ENCODE results near the gene DOLK. TPM values are rescaled to one million over a fixed set of nuclear protein-coding genes. Genes with fewer than 3 reads are reported as not detected.

Gene DOLK
- total RNA-seq, 1 experiment from 2014 or later: 12.0 TPM

DNA sequence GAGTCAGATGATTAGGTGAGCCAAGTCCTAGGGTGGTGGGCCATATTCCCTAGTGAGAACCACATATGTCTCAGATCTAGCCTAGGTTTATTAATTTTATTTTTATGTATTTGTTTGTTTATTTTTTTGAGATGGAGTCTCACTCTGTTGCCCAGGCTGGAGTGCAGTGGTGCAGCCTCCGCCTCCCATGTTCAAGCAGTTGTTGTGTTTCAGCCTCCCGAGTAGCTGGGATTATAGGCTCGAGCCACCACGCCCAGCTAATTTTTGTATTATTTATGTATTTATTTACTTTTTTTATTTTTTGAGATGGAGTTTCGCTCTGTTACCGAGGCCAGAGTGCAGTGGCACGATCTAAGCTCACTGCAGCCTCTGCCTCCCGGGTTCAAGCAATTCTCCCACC, 36.1 kb upstream of the DOLK start:
- Histone ChIP-seq H3K9ac (ENCODE audit: low read length) (no peak overlapping the region), H2AFZ (ENCODE audit: low read depth, low read length, poor library complexity, severe bottlenecking) (no peak overlapping the region), H3K9me3 (ENCODE audit: control insufficient read depth in 1 of 2, insufficient read depth in 1 of 2, low read depth in 1 of 2, low read length in 2 of 2) (no peaks in the 10 kb centered on the region), H3K4me3 (replicated peaks in 1 of 2; ENCODE audit: low read depth in 1 of 2, low read length in 2 of 2) (no peak overlapping the region), H3K9me2 (ENCODE audit: insufficient read depth) (no peaks in the 10 kb centered on the region), H3K36me3 (ENCODE audit: control insufficient read depth in 1 of 2, insufficient read depth in 2 of 2, low read length in 2 of 2) (peaks cover 62 to 67% of the 10 kb centered on the region in 2 experiments), H3K27ac (ENCODE audit: low read depth, low read length) (no peak overlapping the region), H3K79me2 (ENCODE audit: insufficient read depth, low read length) (peaks cover 4% of the 10 kb centered on the region; the same call in 1 of the 2 replicates), H3K4me2 (ENCODE audit: low read length) (no peak overlapping the region), H3K4me1 (ENCODE audit: control insufficient read depth in 1 of 2, insufficient read depth in 2 of 2, low read length in 2 of 2) (no peaks in the 10 kb centered on the region), H4K20me1 (ENCODE audit: insufficient read depth) (no peaks in the 10 kb centered on the region), H3K27me3 (ENCODE audit: insufficient read depth, low read length) (no peaks in the 10 kb centered on the region)
- DNase-seq (ENCODE audit: low read depth, low spot score) (no peak), ATAC-seq (no peak)
- intact Hi-C loops (cut with micrococcal nuclease): no loop called here
- TF ChIP-seq, protein P1, sequence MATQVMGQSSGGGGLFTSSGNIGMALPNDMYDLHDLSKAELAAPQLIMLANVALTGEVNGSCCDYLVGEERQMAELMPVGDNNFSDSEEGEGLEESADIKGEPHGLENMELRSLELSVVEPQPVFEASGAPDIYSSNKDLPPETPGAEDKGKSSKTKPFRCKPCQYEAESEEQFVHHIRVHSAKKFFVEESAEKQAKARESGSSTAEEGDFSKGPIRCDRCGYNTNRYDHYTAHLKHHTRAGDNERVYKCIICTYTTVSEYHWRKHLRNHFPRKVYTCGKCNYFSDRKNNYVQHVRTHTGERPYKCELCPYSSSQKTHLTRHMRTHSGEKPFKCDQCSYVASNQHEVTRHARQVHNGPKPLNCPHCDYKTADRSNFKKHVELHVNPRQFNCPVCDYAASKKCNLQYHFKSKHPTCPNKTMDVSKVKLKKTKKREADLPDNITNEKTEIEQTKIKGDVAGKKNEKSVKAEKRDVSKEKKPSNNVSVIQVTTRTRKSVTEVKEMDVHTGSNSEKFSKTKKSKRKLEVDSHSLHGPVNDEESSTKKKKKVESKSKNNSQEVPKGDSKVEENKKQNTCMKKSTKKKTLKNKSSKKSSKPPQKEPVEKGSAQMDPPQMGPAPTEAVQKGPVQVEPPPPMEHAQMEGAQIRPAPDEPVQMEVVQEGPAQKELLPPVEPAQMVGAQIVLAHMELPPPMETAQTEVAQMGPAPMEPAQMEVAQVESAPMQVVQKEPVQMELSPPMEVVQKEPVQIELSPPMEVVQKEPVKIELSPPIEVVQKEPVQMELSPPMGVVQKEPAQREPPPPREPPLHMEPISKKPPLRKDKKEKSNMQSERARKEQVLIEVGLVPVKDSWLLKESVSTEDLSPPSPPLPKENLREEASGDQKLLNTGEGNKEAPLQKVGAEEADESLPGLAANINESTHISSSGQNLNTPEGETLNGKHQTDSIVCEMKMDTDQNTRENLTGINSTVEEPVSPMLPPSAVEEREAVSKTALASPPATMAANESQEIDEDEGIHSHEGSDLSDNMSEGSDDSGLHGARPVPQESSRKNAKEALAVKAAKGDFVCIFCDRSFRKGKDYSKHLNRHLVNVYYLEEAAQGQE (IDR thresholded peaks at IDR 0.05; ENCODE audit: low read depth): no peak
- TF ChIP-seq, protein P2, sequence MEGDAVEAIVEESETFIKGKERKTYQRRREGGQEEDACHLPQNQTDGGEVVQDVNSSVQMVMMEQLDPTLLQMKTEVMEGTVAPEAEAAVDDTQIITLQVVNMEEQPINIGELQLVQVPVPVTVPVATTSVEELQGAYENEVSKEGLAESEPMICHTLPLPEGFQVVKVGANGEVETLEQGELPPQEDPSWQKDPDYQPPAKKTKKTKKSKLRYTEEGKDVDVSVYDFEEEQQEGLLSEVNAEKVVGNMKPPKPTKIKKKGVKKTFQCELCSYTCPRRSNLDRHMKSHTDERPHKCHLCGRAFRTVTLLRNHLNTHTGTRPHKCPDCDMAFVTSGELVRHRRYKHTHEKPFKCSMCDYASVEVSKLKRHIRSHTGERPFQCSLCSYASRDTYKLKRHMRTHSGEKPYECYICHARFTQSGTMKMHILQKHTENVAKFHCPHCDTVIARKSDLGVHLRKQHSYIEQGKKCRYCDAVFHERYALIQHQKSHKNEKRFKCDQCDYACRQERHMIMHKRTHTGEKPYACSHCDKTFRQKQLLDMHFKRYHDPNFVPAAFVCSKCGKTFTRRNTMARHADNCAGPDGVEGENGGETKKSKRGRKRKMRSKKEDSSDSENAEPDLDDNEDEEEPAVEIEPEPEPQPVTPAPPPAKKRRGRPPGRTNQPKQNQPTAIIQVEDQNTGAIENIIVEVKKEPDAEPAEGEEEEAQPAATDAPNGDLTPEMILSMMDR (IDR thresholded peaks at IDR 0.05 in 2 of 3, conservative IDR thresholded peaks at IDR 0.05 in 1 of 3; ENCODE audit: borderline replicate concordance in 1 of 3, insufficient read depth in 1 of 3, low read depth in 2 of 3, low read length in 2 of 3): no peak
- TF ChIP-seq SP1 (IDR thresholded peaks at IDR 0.05; ENCODE audit: low read depth): no peak
- TF ChIP-seq POLR2AphosphoS5 (IDR thresholded peaks at IDR 0.05; ENCODE audit: low read depth, low read length): no peak
- no peak for TF ChIP-seq ELF1 (IDR thresholded peaks at IDR 0.05; ENCODE audit: borderline replicate concordance, low read depth)
- TF ChIP-seq TCF7L2 (IDR thresholded peaks at IDR 0.05; ENCODE audit: borderline replicate concordance, extremely low read depth, insufficient read depth, insufficient read length): no peak
- no peak for TF ChIP-seq ZNF274 (IDR thresholded peaks at IDR 0.05; ENCODE audit: low read depth, low read length)
- TF ChIP-seq, protein P3, sequence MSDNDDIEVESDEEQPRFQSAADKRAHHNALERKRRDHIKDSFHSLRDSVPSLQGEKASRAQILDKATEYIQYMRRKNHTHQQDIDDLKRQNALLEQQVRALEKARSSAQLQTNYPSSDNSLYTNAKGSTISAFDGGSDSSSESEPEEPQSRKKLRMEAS (IDR thresholded peaks at IDR 0.05): no peak
- BruUV-seq (replicated peaks): no TSS peak
- ChIA-PET POLR2A (no interaction called here), RAD21 (ENCODE audit: low non-redundant PET in 1 of 2, low total read pairs in 2 of 2, uncharacterized antibody in 2 of 2, unreplicated experiment in 2 of 2) (no interaction called here), CTCF (no interaction called here)
